GM12878 (cell line): Measurements from ENCODE around the gene PES1. TPM values are rescaled to one million over a fixed set of nuclear protein-coding genes. Genes with fewer than 3 reads are reported as not detected.

Experiments used
- CREM ChIP-seq: IDR thresholded peaks from 2 replicates; pipeline ENCODE4 v1.6.1; 2014; ENCODE audit warnings: antibody characterized with exemption, low read depth
- EGR1 ChIP-seq, 2 experiments: IDR thresholded peaks; 1 replicate in 1 of 2; 2 replicates in 1 of 2; pipeline ENCODE4 v1.6.1; 2011 to 2012; ENCODE audit warnings: low read depth in 2 of 2, low read length in 2 of 2, borderline replicate concordance in 1 of 2, mild to moderate bottlenecking in 1 of 2, moderate library complexity in 1 of 2
- GABPA ChIP-seq: IDR thresholded peaks from 2 replicates; pipeline ENCODE4 v1.6.1; 2014; ENCODE audit warnings: antibody characterized with exemption, low read depth, mild to moderate bottlenecking, inconsistent platforms
- IKZF1 ChIP-seq: fragments of 450-650 bp; conservative IDR thresholded peaks from 2 replicates; pipeline ENCODE4 v1.6.1; 2017; ENCODE audit warnings: antibody characterized with exemption, mild to moderate bottlenecking
- MAX ChIP-seq: IDR thresholded peaks from 2 replicates; pipeline ENCODE4 v1.6.1; 2012; ENCODE audit warnings: low read depth, low read length, improper control_type of control experiment
- MYB ChIP-seq: fragments of 150-350 bp; IDR thresholded peaks from 2 replicates; pipeline ENCODE4 v1.6.1; 2014; ENCODE audit warnings: mild to moderate bottlenecking, low read depth, low read length, borderline replicate concordance
- NKRF ChIP-seq: fragments of 450-650 bp; conservative IDR thresholded peaks from 2 replicates; pipeline ENCODE4 v1.6.1; 2017; ENCODE audit warnings: mild to moderate bottlenecking, moderate library complexity
- PRDM15 ChIP-seq: fragments of 450-650 bp; formaldehyde crosslinking; IDR thresholded peaks from 2 replicates; pipeline ENCODE4 v1.4.0; 2020; ENCODE audit warnings: mild to moderate bottlenecking, moderate library complexity
- RB1 ChIP-seq: fragments of 450-650 bp; formaldehyde crosslinking; IDR thresholded peaks from 2 replicates; pipeline ENCODE4 v1.6.1; 2017; ENCODE audit warnings: mild to moderate bottlenecking, borderline replicate concordance
- RELB ChIP-seq: fragments of 450-650 bp; IDR thresholded peaks from 2 replicates; pipeline ENCODE4 v1.6.1; 2017; ENCODE audit warnings: low read depth, mild to moderate bottlenecking, moderate library complexity
- RUNX3 ChIP-seq: IDR thresholded peaks from 2 replicates; pipeline ENCODE4 v1.6.1; 2012; ENCODE audit warnings: low read length, inconsistent platforms
- STAT1 ChIP-seq: fragments of 450-650 bp; conservative IDR thresholded peaks from 2 replicates; pipeline ENCODE4 v1.6.1; 2014; ENCODE audit warnings: antibody characterized with exemption, mild to moderate bottlenecking
- SUZ12 ChIP-seq: fragments of 200-600 bp; sonication (generic); IDR thresholded peaks from one replicate; pipeline ENCODE4 v1.6.1; 2018; ENCODE audit warnings: antibody characterized with exemption, mild to moderate bottlenecking; ENCODE audit not compliant: unreplicated experiment
- TARDBP ChIP-seq: IDR thresholded peaks from 2 replicates; pipeline ENCODE4 v1.6.1; 2016; ENCODE audit warnings: borderline replicate concordance
- YY1 ChIP-seq: IDR thresholded peaks from 2 replicates; pipeline ENCODE4 v1.6.1; 2011; ENCODE audit warnings: low read depth, mild to moderate bottlenecking, low read length
- ZNF592 ChIP-seq: fragments of 450-650 bp; IDR thresholded peaks from 2 replicates; pipeline ENCODE4 v1.6.1; 2017; ENCODE audit warnings: mild to moderate bottlenecking, moderate library complexity
- ZZZ3 ChIP-seq: IDR thresholded peaks from 2 replicates; pipeline ENCODE4 v1.6.1; 2011; ENCODE audit warnings: low read depth; ENCODE audit not compliant: control insufficient read depth, insufficient read length
- polyA plus RNA-seq, 11 experiments: library from polyadenylated mRNA; depleted of rRNA in 4 of 11; unstranded in 6 of 11; stranded (reverse) in 5 of 11; fragments of >200 nt; fragmentation: Nextera tagmentation in 4 of 11; fragmentation: Illumina TruSeq in 1 of 11; extraction: Ambion mirVana in 4 of 11; extraction: Trizol in 1 of 11; gene quantifications; 1 replicate in 1 of 11; 2 replicates in 10 of 11; pipeline versions ENCODE4 v1.2.1 to v1.2.3, GENCODE V29; 2011 to 2016; ENCODE audit warnings: inconsistent platforms in 2 of 11, missing spikeins in 2 of 11, low read depth in 1 of 11
- total RNA-seq, 4 experiments: library from RNA; depleted of rRNA in 3 of 4; stranded (reverse); fragments of >200 nt in 3 of 4; fragmentation: Illumina TruSeq in 1 of 4; extraction: Trizol in 1 of 4; gene quantifications; 2 replicates each; pipeline versions ENCODE4 v1.2.1 to v1.2.3, GENCODE V29; 2013 to 2021

The PES1 gene
- total and polyA plus RNA-seq, 10 of the 15 experiments (the other 5 are each of a cell fraction or from before 2014, with no cell fraction given): 6.9 to 139 (median 106) TPM

GRCh38 chr22:30591588-30592359 lies at the start of gene PES1 (continued):
- TF ChIP-seq ZZZ3: no peak
- peak; percentile 75; the same call in 1 of the 2 replicates for TF ChIP-seq RB1
- peak; percentile 78; the same call in 1 of the 2 replicates for TF ChIP-seq YY1
- TF ChIP-seq PRDM15: no peak
- peak; percentile 98 for TF ChIP-seq CREM
- peak; percentile 31; the same call in 1 of the 2 replicates for TF ChIP-seq RUNX3
- TF ChIP-seq TARDBP: 0 out of 2 replicates have a peak, but pooled peaks have one; percentile 59
- peak; percentile 69; the same call in 1 of the 2 replicates for TF ChIP-seq ZNF592
- peak; percentile 74 for TF ChIP-seq GABPA
- peak; percentile 19 to 39; a peak in 2 of 3 replicates for TF ChIP-seq EGR1 (IDR thresholded peaks at IDR 0.05; ENCODE audit: borderline replicate concordance in 1 of 2, low read depth in 2 of 2, low read length in 2 of 2)
- peak; percentile 94 for TF ChIP-seq MAX
- TF ChIP-seq STAT1: peak; percentile 95; the same call in 1 of the 2 replicates
- TF ChIP-seq SUZ12: no peak
- peak; percentile 96 for TF ChIP-seq IKZF1
- peak; percentile 72 for TF ChIP-seq NKRF
- TF ChIP-seq MYB: peak; percentile 98
- peak; percentile 94 for TF ChIP-seq RELB
